HG03103 (cell line): ENCODE measurements around the gene TOGARAM2.

Experiments used
- ATAC-seq: cut with Tn5 transposase; IDR thresholded peaks from one replicate; pipeline ENCODE4 v1.9.1; 2021; ENCODE audit warnings: low read depth; ENCODE audit not compliant: unreplicated experiment

Gene TOGARAM2

GRCh38 chr2:29016504-29016903 lies 35.4 kb downstream of the TOGARAM2 start:
- no peak for ATAC-seq

GRCh38 chr2:29017716-29018435 lies 36.8 kb downstream of the TOGARAM2 start:
- no peak for ATAC-seq

- no peak for ATAC-seq
Measured at GRCh38 chr2:29021886-29022285, 40.8 kb downstream of the TOGARAM2 start.

- ATAC-seq: no peak
Measured at GRCh38 chr2:29022679-29023078, 41.6 kb downstream of the TOGARAM2 start.

- no peak for ATAC-seq
Measured at GRCh38 chr2:29023188-29023587, 42.1 kb downstream of the TOGARAM2 start.

- ATAC-seq: no peak
Measured at GRCh38 chr2:29024882-29025430, 43.9 kb downstream of the TOGARAM2 start.

GRCh38 chr2:29025711-29026110 lies 44.6 kb downstream of the TOGARAM2 start:
- no peak for ATAC-seq

- no peak for ATAC-seq
Measured at GRCh38 chr2:29031046-29031445, 49.9 kb downstream of the TOGARAM2 start.

- ATAC-seq: no peak
Measured at GRCh38 chr2:29032189-29032588, 51.1 kb downstream of the TOGARAM2 start.

- ATAC-seq: no peak
Measured at GRCh38 chr2:29033172-29033571, 52.1 kb downstream of the TOGARAM2 start.

GRCh38 chr2:29033656-29034055 lies 52.6 kb downstream of the TOGARAM2 start:
- no peak for ATAC-seq

- ATAC-seq: no peak
Measured at GRCh38 chr2:29035016-29035745, 54.1 kb downstream of the TOGARAM2 start.

- no peak for ATAC-seq
Measured at GRCh38 chr2:29039718-29040480, 58.8 kb downstream of the TOGARAM2 start.

GRCh38 chr2:29040552-29040951 lies 59.5 kb downstream of the TOGARAM2 start:
- ATAC-seq: no peak

GRCh38 chr2:29041161-29041660 lies 60.1 kb downstream of the TOGARAM2 start:
- ATAC-seq: no peak

- ATAC-seq: no peak
Measured at GRCh38 chr2:29042561-29043075, 61.5 kb downstream of the TOGARAM2 start.

- no peak for ATAC-seq
Measured at GRCh38 chr2:29044459-29044858, 63.4 kb downstream of the TOGARAM2 start.

GRCh38 chr2:29046321-29046720 lies 65.2 kb downstream of the TOGARAM2 start:
- ATAC-seq: no peak

- no peak for ATAC-seq
Measured at GRCh38 chr2:29047083-29047845, 66.2 kb downstream of the TOGARAM2 start.

GRCh38 chr2:29050591-29050990 lies 69.5 kb downstream of the TOGARAM2 start:
- ATAC-seq: no peak
